22Rv1 (cell line): ENCODE results near the gene SAFB2.

ENCODE experiments used
- ZFX ChIP-seq: fragments of 450-650 bp; IDR thresholded peaks from 2 replicates; pipeline ENCODE4 v1.6.1; 2017; ENCODE audit warnings: antibody characterized with exemption, borderline replicate concordance
- TF ChIP-seq, protein P1 (sequence below): fragments of 450-650 bp; IDR thresholded peaks from 2 replicates; pipeline ENCODE4 v1.5.1; 2017; ENCODE audit warnings: mild to moderate bottlenecking

DNA sequence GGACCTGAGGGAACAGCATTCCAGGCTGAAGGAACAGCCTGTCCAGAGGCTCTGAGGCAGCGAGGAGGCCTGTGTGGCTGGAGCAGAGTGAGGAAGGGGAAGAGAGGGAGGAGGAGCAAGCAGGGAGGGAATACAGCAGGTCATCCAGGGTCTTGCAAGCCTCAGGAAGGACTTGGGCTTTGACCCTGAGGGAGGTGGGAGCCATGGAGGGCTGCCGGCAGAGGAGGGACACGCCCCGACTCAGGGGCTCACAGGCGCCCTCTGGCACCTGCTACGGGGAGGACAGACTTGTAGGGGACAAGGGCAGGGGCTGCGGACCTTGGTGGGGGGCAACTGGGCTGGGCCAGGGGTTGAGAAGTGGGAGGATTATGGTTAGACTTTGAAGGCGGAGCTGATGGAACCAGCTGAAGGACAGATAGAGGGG lies 59.6 kb downstream of the SAFB2 start:
- TF ChIP-seq, protein P1, sequence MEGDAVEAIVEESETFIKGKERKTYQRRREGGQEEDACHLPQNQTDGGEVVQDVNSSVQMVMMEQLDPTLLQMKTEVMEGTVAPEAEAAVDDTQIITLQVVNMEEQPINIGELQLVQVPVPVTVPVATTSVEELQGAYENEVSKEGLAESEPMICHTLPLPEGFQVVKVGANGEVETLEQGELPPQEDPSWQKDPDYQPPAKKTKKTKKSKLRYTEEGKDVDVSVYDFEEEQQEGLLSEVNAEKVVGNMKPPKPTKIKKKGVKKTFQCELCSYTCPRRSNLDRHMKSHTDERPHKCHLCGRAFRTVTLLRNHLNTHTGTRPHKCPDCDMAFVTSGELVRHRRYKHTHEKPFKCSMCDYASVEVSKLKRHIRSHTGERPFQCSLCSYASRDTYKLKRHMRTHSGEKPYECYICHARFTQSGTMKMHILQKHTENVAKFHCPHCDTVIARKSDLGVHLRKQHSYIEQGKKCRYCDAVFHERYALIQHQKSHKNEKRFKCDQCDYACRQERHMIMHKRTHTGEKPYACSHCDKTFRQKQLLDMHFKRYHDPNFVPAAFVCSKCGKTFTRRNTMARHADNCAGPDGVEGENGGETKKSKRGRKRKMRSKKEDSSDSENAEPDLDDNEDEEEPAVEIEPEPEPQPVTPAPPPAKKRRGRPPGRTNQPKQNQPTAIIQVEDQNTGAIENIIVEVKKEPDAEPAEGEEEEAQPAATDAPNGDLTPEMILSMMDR, result peak; percentile 28
- no peak for TF ChIP-seq ZFX
